Fibroblast of skin of right quadriceps (primary cell): Measurements from ENCODE around the gene ZNF362.

ENCODE experiments used
- DNase-seq: peaks from one replicate; pipeline ENCODE4 v3.0.0-alpha.2; 2013

The ZNF362 gene

GRCh38 chr1:33269621-33270020, 13.3 kb downstream of the ZNF362 start:
- no peak for DNase-seq

- DNase-seq: no peak
Observed at GRCh38 chr1:33270379-33270778, 14.1 kb downstream of the ZNF362 start.

- no peak for DNase-seq
Observed at GRCh38 chr1:33270808-33271465, 14.6 kb downstream of the ZNF362 start.

GRCh38 chr1:33271666-33272505, 15.6 kb downstream of the ZNF362 start:
- no peak for DNase-seq

GRCh38 chr1:33272509-33272908, 16.2 kb downstream of the ZNF362 start:
- no peak for DNase-seq

GRCh38 chr1:33272930-33273329, 16.6 kb downstream of the ZNF362 start:
- DNase-seq: no peak

- no peak for DNase-seq
Observed at GRCh38 chr1:33273406-33273805, 17.1 kb downstream of the ZNF362 start.

GRCh38 chr1:33273961-33274371, 17.7 kb downstream of the ZNF362 start:
- DNase-seq: no peak

GRCh38 chr1:33274446-33274845, 18.2 kb downstream of the ZNF362 start:
- DNase-seq: no peak

GRCh38 chr1:33275195-33275594, 18.9 kb downstream of the ZNF362 start:
- DNase-seq: no peak

- DNase-seq: no peak
Observed at GRCh38 chr1:33275706-33276572, 19.6 kb downstream of the ZNF362 start.

- no peak for DNase-seq
Observed at GRCh38 chr1:33276573-33277298, 20.4 kb downstream of the ZNF362 start.

- no peak for DNase-seq
Observed at GRCh38 chr1:33277488-33278084, 21.3 kb downstream of the ZNF362 start.

- no peak for DNase-seq
Observed at GRCh38 chr1:33280091-33280661, 23.9 kb downstream of the ZNF362 start.

GRCh38 chr1:33281554-33282303, 25.4 kb downstream of the ZNF362 start:
- DNase-seq: no peak

- DNase-seq: no peak
Observed at GRCh38 chr1:33282791-33283190, 26.5 kb downstream of the ZNF362 start.

GRCh38 chr1:33284049-33284448, 27.8 kb downstream of the ZNF362 start:
- DNase-seq: no peak

GRCh38 chr1:33286451-33287185, 30.3 kb downstream of the ZNF362 start:
- DNase-seq: no peak

GRCh38 chr1:33287317-33287716, 31.0 kb downstream of the ZNF362 start:
- no peak for DNase-seq
